Activated CD4-positive, alpha-beta T cell treated with anti-CD3 and anti-CD28 coated beads, Interleukin-10, Interleukin-2, amounts not matched to agents 100 ng/mL and 50 ng/mL, durations not matched to agents 16 hours and 8 hours (primary cell): Measurements from ENCODE around the gene COX19.
A peak's percentile ranks its signal among the peaks of the same experiment; 100 is the strongest.

Experiments
- DNase-seq: peaks from one replicate; pipeline ENCODE4 v3.0.0-alpha.2; 2020

The COX19 gene

GRCh38 chr7:922334-923107 is 52.8 kb downstream of the COX19 start:
- peak; percentile 46 for DNase-seq

GRCh38 chr7:921581-922333 is 53.6 kb downstream of the COX19 start:
- no peak for DNase-seq

DNA sequence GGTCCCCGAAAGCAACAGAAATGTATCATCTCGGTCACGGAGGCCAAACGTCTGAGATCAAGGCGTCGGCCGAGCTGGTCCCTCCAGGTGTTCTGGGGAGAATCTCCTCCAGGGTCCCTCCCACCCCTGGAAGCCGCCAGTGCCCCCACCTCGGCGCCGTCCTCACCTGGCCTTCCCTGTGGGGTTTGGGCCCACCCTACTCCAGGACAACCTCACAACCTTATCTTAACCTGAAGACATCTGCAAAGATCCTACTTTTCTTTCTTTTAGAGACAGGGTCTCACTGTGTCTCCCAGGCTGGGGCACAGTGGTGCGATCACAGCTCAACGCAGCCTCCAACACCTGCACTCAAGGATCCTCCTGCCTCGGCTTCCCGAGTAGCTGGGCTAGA is 54.3 kb downstream of the COX19 start:
- DNase-seq, result no peak

GRCh38 chr7:920351-921070 is 54.8 kb downstream of the COX19 start:
- DNase-seq, result no peak

- DNase-seq, result no peak
Measured at GRCh38 chr7:919924-920341, 55.4 kb downstream of the COX19 start.

DNA sequence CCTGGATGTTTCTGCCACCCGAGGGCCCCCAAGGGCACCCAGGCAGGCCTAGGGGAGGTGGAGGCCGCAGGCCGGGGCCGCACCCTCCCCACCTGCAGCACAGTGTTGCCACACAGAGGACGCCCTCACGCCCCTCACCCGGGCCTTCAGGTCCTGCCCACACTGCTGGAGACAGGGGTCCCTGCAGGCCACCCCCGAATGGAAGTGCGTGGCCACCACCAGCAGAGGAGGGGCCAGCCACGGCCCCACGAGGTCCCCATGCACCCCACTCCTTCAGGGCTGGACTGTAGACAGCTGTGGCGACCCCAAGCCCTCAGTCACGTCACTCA is 56.3 kb downstream of the COX19 start:
- DNase-seq, result no peak

- no peak for DNase-seq
Measured at GRCh38 chr7:918441-919113, 56.8 kb downstream of the COX19 start.

DNA sequence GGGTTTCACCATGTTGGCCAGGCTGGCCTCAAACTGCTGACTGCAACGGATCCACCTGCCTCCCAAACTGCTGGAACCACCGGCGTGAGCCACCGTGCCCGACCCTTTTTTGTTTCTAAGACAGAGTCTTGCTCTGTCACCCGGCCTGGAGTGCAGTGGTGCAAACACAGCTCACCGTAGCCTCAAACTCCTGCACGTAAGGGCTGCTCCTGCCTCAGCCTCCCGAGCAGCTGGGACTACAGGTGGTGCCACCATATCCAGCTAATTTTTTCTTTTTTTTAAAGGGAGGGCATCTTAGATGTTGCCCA is 57.3 kb downstream of the COX19 start:
- DNase-seq, result no peak

DNA sequence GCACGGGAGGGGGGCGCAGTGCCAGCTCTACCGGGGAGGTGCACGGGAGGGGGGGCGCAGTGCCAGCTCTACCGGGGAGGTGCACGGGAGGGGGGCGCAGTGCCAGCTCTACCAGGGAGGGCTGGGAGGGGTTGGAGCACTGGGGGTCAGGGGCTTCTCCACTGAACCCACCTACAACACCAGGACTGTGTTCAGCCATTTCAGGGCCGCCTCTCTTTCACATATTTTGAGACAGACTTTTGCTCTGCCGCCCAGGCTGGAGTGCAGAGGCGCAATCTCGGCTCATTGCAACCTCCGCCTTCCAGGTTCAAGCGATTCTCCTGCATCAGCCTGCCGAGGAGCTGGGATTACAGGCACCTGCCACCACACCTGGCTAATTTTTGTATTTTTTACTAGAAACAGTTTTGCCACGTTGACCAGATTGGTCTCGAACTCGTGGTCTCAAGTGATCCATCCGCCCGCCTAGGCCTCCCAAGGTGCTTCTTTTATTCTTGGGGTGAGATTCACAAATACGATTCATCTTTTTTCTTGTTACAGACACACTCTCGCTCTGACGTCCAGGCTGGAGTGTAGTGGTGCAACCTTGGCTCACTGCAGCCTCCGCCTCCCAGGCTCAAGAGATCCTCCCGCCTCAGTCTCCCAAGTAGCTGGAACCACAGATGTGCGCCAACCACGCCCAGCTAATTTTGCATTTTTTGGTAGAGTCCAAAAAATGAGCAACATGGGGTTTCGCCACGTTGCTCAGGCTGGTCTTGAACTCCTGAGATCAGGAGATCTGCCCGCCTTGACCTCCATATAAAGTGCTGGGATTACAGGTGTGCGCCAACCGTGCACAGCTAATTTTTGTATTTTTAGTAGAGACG is 57.9 kb downstream of the COX19 start:
- DNase-seq, result no peak

DNA sequence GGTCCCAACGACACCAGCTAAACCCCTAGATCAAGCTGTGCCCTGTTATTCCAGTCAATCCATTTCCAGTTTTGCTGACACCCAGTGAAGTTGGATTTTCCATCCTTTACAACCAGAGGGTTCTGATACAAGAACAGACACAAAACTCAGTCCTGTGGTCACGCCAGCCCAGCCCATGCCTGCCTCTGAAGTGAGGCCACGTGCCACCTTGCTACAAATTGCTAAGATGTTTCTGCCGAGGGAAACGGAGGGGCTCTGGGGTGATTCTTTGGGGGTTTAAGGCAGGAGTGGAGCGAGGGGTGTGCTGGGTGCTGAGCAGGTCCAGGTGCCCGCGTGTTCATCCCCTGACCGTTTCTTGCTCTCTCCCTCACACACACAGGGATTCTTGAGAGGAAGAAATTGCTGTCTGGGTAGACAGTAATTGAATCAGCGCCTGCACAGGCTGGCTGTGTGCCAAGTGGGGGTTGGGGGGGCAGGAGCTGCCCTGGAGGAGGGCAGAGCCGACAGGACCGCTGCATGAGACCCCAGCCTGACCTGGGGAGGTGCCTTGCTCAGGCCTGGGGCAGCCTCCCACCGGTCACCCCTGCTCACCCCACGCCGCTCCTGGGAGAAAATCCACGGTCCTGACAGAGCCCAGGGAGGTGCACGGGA is 58.9 kb downstream of the COX19 start:
- DNase-seq, result no peak
